SJSA1 (cell line): Measurements from ENCODE around the gene LRRC8B. TPM values are rescaled to one million over a fixed set of nuclear protein-coding genes. Genes with fewer than 3 reads are reported as not detected.

Experiments
- DNase-seq, 2 experiments: peaks; one replicate each; pipeline ENCODE4 v3.0.0-alpha.2; 2015 to 2020; ENCODE audit warnings: low spot score in 2 of 2, low read depth in 1 of 2
- H3K27ac ChIP-seq: fragments of 250-450 bp; sonication (Bioruptor Pico); 2 replicates; pipeline ENCODE4 v1.5.1; 2020; ENCODE audit warnings: mild to moderate bottlenecking, moderate library complexity
- H3K27me3 ChIP-seq: fragments of 250-450 bp; sonication (Bioruptor Pico); replicated peaks from 2 replicates; pipeline ENCODE4 v1.5.1; 2020; ENCODE audit warnings: mild to moderate bottlenecking, moderate library complexity
- H3K36me3 ChIP-seq: fragments of 250-450 bp; sonication (Bioruptor Pico); 2 replicates; pipeline ENCODE4 v1.5.1; 2020; ENCODE audit warnings: mild to moderate bottlenecking
- H3K4me1 ChIP-seq: fragments of 250-450 bp; sonication (Bioruptor Pico); replicated peaks from 2 replicates; pipeline ENCODE4 v1.6.1; 2021; ENCODE audit warnings: mild to moderate bottlenecking
- H3K4me3 ChIP-seq: fragments of 250-450 bp; sonication (Bioruptor Pico); 2 replicates; pipeline ENCODE4 v1.5.1; 2020; ENCODE audit warnings: mild to moderate bottlenecking
- H3K9me3 ChIP-seq: fragments of 250-450 bp; sonication (Bioruptor Pico); replicated peaks from 2 replicates; pipeline ENCODE4 v1.5.1; 2020; ENCODE audit warnings: mild to moderate bottlenecking
- total RNA-seq: library from RNA; depleted of rRNA; stranded (reverse); fragments of >200 nt; shearing (Covaris generic); gene quantifications from 2 replicates; pipeline ENCODE4 v1.2.3, GENCODE V29; 2014; rRNA removed

LRRC8B gene
- total RNA-seq, 1 experiment from 2014 or later: 7.4 TPM

DNA sequence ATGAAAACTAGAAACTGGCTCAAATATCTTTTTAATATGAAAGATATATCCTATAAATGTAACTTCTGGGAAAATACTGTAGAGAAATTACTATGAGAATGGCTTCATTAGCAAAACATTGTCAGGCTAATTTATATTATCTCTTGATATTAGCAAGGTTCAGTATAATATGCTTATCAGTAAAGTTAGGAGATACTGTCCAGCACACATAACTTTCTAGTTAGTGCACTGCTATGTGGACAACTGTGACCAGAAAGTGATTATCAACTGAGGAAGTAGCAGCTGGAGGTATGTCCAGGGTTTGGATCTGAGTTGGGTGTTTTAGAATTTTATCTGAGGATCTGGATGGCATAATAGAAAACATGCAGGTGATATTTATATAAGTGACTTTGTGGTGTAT lies 115.8 kb downstream of the LRRC8B start:
- Histone ChIP-seq H3K27me3 (no peaks in the 10 kb centered on the region), H3K9me3 (no peaks in the 10 kb centered on the region), H3K4me1 (peaks cover 18% of the 10 kb centered on the region), H3K36me3 (no peaks in the 10 kb centered on the region; the same call in 1 of the 2 replicates), H3K27ac (no peak overlapping the region), H3K4me3 (no peak overlapping the region)
- no peak for DNase-seq

DNA sequence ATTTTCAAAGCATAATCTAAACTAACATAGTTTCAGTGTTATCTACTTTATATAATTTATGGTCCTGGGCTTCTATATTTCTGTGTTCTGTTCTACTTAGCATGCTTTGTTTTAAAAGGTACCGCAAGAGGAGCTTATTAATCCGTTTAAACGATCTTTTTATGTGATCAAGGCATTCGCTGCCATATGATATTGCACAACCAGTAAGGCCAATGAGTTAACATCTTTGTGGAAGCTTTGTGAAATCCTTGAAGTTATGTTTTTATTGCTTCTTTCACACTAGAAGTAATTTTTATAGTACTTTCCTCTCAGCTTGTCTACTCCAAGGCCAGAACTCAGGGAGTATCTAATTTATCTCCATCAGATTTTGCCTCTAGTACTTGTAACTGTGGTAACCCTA lies 117.2 kb downstream of the LRRC8B start:
- Histone ChIP-seq H3K4me1 (peaks cover 8% of the 10 kb centered on the region), H3K27me3 (no peaks in the 10 kb centered on the region), H3K27ac (no peak overlapping the region), H3K36me3 (peaks cover 5% of the 10 kb centered on the region; the same call in 1 of the 2 replicates), H3K9me3 (peaks cover 3% of the 10 kb centered on the region), H3K4me3 (no peak overlapping the region)
- DNase-seq: no peak

DNA sequence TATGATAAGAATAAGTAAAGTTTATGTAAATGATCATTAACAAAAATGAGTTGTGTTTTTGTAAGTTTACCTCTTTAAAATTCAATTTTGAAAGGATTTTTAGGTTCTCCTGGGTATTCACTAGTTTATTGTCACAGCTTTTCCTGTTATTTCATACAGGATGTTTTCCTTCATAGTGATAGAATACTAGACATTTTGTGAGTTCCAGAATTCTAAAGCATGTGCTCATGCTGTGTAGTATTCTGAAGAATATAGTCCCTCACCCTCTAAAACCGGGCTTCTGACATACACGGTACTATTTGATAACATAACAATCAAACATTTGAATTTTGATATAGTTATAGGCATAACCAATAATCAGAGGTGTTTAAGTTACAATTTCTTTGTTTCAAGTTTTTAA lies 118.9 kb downstream of the LRRC8B start:
- Histone ChIP-seq H3K27ac (no peak overlapping the region), H3K27me3 (no peaks in the 10 kb centered on the region), H3K4me3 (no peak overlapping the region), H3K9me3 (peaks cover 3% of the 10 kb centered on the region), H3K36me3 (peaks cover 5% of the 10 kb centered on the region; the same call in 1 of the 2 replicates), H3K4me1 (no peaks in the 10 kb centered on the region)
- no peak for DNase-seq

GRCh38 chr1:89644119-89644814 lies 119.6 kb downstream of the LRRC8B start:
- no peak for DNase-seq
- peaks cover 3% of the 10 kb centered on the region for H3K9me3 ChIP-seq

DNA sequence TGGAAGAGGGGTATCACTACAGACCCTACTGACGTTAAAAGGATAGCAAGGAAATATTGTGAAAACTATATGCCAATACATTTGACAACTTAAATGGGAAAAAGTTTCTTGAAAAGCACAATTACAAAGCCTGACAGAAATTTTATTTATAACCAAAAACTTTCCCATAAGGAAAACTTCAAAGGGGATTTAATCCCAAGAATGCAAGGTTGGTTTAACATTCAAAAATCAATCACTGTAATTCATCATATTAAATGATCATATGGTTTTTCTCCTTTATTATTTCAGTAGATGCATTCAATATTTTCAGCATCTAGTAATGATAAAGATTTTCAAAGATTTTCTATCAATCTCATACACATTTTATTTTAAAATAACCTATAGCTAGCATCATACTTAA lies 121.6 kb downstream of the LRRC8B start:
- Histone ChIP-seq H3K9me3 (peaks cover 3% of the 10 kb centered on the region), H3K27ac (no peak overlapping the region), H3K36me3 (peaks cover 5% of the 10 kb centered on the region; the same call in 1 of the 2 replicates), H3K4me1 (no peaks in the 10 kb centered on the region), H3K27me3 (no peaks in the 10 kb centered on the region), H3K4me3 (no peak overlapping the region)
- DNase-seq: no peak

More at GRCh38 chr1:89644119-89644814, 119.6 kb downstream of the LRRC8B start:
- no peak overlapping the region for H3K4me3 ChIP-seq
- no peaks in the 10 kb centered on the region for H3K27me3 ChIP-seq
- no peak overlapping the region for H3K27ac ChIP-seq
- H3K36me3 ChIP-seq: peaks cover 5% of the 10 kb centered on the region; the same call in 1 of the 2 replicates
- no peaks in the 10 kb centered on the region for H3K4me1 ChIP-seq

Other genes starting within 250 kb of the LRRC8B start
- not detected in 2 replicates for gene GBP6, start 160.8 kb upstream of the LRRC8B start, total RNA-seq
- gene LRRC8C, start 108.3 kb downstream of the LRRC8B start, total RNA-seq: 11.1 and 16.0 TPM in 2 replicates